Sigmoid colon (tissue), 4 donors: ENCODE data around the gene TAGLN.

ENCODE experiments used
- EP300 ChIP-seq, 4 donors: sonication (generic); formaldehyde crosslinking; IDR thresholded peaks; one replicate each; pipeline ENCODE4 v1.6.1; 2017; ENCODE audit warnings: antibody characterized with exemption in 4 of 4
- POLR2A ChIP-seq, 2 donors: fragments of 450-650 bp; IDR thresholded peaks; one replicate each; pipeline ENCODE4 v1.6.1; 2016; ENCODE audit warnings: antibody characterized with exemption in 2 of 2, mild to moderate bottlenecking in 2 of 2, moderate library complexity in 2 of 2
- POLR2AphosphoS5 ChIP-seq, 4 donors: sonication (generic); formaldehyde crosslinking; IDR thresholded peaks; one replicate each; pipeline ENCODE4 v1.6.1; 2017; ENCODE audit warnings: antibody characterized with exemption in 4 of 4
- TF ChIP-seq, protein P1 (sequence below), 4 experiments: fragments of 450-650 bp in 3 of 4; fragments of 200-600 bp in 1 of 4; IDR thresholded peaks; one replicate each; pipeline ENCODE4 v1.5.1; 2016 to 2019; ENCODE audit warnings: antibody characterized with exemption in 4 of 4, mild to moderate bottlenecking in 3 of 4, moderate library complexity in 2 of 4

DNA sequence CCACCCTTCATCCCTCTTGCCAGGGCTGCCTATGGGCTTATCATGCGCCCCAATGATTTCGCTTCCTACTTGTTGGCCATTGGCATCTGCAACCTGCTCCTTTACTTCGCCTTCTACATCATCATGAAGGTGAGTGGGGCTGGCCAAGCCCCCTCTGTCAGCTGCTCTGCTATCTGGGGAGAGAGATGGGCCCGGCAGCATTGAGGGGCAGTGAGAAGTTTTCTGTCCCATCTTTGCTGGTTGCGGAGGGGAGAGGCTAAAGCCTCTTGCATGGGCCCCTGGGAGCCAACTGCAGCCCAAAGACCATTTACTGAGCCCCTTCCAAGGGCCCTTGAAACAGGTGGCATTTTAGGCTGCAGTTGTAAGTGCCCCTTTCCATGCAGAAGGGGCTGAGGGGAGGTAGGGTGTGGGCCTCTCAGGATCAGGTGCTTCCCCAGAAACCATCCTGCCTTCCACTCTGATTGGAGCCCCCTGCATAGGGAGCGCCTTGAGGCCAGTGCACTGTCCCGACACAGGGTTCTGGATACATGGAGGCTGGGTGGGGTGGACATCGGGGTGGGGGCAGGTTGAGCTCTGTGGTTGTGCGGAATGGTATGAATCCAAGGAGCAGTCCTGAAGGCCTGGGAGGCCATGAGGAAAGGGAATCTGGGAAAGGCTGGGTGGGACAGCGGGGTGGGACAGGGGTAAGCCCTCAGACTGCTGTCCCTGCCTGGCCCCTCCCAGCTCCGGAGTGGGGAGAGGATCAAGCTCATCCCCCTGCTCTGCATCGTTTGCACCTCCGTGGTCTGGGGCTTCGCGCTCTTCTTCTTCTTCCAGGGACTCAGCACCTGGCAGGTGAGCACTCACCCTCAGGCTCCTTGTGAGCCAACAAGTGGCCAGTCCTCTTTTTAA lies 5.8 kb upstream of the TAGLN start:
- TF ChIP-seq, protein P1, sequence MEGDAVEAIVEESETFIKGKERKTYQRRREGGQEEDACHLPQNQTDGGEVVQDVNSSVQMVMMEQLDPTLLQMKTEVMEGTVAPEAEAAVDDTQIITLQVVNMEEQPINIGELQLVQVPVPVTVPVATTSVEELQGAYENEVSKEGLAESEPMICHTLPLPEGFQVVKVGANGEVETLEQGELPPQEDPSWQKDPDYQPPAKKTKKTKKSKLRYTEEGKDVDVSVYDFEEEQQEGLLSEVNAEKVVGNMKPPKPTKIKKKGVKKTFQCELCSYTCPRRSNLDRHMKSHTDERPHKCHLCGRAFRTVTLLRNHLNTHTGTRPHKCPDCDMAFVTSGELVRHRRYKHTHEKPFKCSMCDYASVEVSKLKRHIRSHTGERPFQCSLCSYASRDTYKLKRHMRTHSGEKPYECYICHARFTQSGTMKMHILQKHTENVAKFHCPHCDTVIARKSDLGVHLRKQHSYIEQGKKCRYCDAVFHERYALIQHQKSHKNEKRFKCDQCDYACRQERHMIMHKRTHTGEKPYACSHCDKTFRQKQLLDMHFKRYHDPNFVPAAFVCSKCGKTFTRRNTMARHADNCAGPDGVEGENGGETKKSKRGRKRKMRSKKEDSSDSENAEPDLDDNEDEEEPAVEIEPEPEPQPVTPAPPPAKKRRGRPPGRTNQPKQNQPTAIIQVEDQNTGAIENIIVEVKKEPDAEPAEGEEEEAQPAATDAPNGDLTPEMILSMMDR (IDR thresholded peaks at IDR 0.05), result no peak
- no peak for TF ChIP-seq POLR2A (IDR thresholded peaks at IDR 0.05)
- TF ChIP-seq POLR2AphosphoS5 (IDR thresholded peaks at IDR 0.05), result no peak
- no peak for TF ChIP-seq EP300 (IDR thresholded peaks at IDR 0.05)
